ENCODE measurements around the gene WNT1. TPM values are rescaled to one million over a fixed set of nuclear protein-coding genes. Genes with fewer than 3 reads are reported as not detected.

WNT1 gene
- total RNA-seq, 1 donor from 2014 or later: 28.9 TPM

GRCh38 chr12:48961331-48961730 is 16.8 kb upstream of the WNT1 start:
- Mint-ChIP-seq H3K27ac (no peak overlapping the region), H3K9me3 (no peaks in the 10 kb centered on the region), H3K27me3 (peaks cover 28% of the 10 kb centered on the region), H3K36me3 (no peaks in the 10 kb centered on the region), H3K4me3 (no peak overlapping the region), H3K4me1 (ENCODE audit: unreplicated experiment) (peaks cover 6% of the 10 kb centered on the region)
- DNase-seq (ENCODE audit: extremely low spot score, unreplicated experiment): no peak
- TF ChIP-seq CTCF (conservative IDR thresholded peaks at IDR 0.05): no peak

- peaks cover 5% of the 10 kb centered on the region for H3K4me1 Mint-ChIP-seq (ENCODE audit: unreplicated experiment)
- no peaks in the 10 kb centered on the region for H3K9me3 Mint-ChIP-seq
- H3K27me3 Mint-ChIP-seq: peaks cover 31% of the 10 kb centered on the region
- TF ChIP-seq CTCF (conservative IDR thresholded peaks at IDR 0.05): no peak
- H3K36me3 Mint-ChIP-seq: no peaks in the 10 kb centered on the region
- H3K4me3 Mint-ChIP-seq: no peak overlapping the region
- H3K27ac Mint-ChIP-seq: no peak overlapping the region
- DNase-seq (ENCODE audit: extremely low spot score, unreplicated experiment): no peak
These were observed 16.3 kb upstream of the WNT1 start for GRCh38 chr12:48961801-48962200.

- H3K4me1 Mint-ChIP-seq (ENCODE audit: unreplicated experiment): peaks cover 8% of the 10 kb centered on the region
- no peak for DNase-seq (ENCODE audit: extremely low spot score, unreplicated experiment)
- H3K36me3 Mint-ChIP-seq: no peaks in the 10 kb centered on the region
- H3K27ac Mint-ChIP-seq: no peak overlapping the region
- peaks cover 56% of the 10 kb centered on the region for H3K27me3 Mint-ChIP-seq
- no peaks in the 10 kb centered on the region for H3K9me3 Mint-ChIP-seq
- TF ChIP-seq CTCF (conservative IDR thresholded peaks at IDR 0.05): peak; percentile 32
- no peak overlapping the region for H3K4me3 Mint-ChIP-seq
These were observed 12.8 kb upstream of the WNT1 start for GRCh38 chr12:48965298-48965838.

- DNase-seq (ENCODE audit: extremely low spot score, unreplicated experiment): no peak
These were observed 11.8 kb upstream of the WNT1 start for GRCh38 chr12:48966177-48966895.

GRCh38 chr12:48967991-48968390 is 10.1 kb upstream of the WNT1 start:
- no peak for TF ChIP-seq CTCF (conservative IDR thresholded peaks at IDR 0.05)
- H3K4me3 Mint-ChIP-seq: peak overlapping the region; percentile 5
- H3K9me3 Mint-ChIP-seq: no peaks in the 10 kb centered on the region
- H3K27me3 Mint-ChIP-seq: peaks cover 72% of the 10 kb centered on the region
- H3K4me1 Mint-ChIP-seq (ENCODE audit: unreplicated experiment): peaks cover 19% of the 10 kb centered on the region
- H3K27ac Mint-ChIP-seq: no peak overlapping the region
- no peak for DNase-seq (ENCODE audit: extremely low spot score, unreplicated experiment)
- H3K36me3 Mint-ChIP-seq: no peaks in the 10 kb centered on the region

More at GRCh38 chr12:48966177-48966895, 11.8 kb upstream of the WNT1 start:
- Mint-ChIP-seq H3K36me3 (no peaks in the 10 kb centered on the region), H3K27me3 (peaks cover 58% of the 10 kb centered on the region), H3K9me3 (no peaks in the 10 kb centered on the region), H3K4me1 (ENCODE audit: unreplicated experiment) (peaks cover 17% of the 10 kb centered on the region), H3K4me3 (no peak overlapping the region), H3K27ac (no peak overlapping the region)
- no peak for TF ChIP-seq CTCF (conservative IDR thresholded peaks at IDR 0.05)

Measured in type B pancreatic cell (in vitro differentiated cells).